WTC11 (cell line): ENCODE results near the gene CD2BP2. TPM values are rescaled to one million over a fixed set of nuclear protein-coding genes. Genes with fewer than 3 reads are reported as not detected.

Source experiments
- ATAC-seq: fragments of 200-7000 bp; cut with Tn5 transposase; 2 replicates; pipeline ENCODE4 v1.10.0; 2021; ENCODE audit warnings: mild to moderate bottlenecking, moderate library complexity
- CTCF ChIA-PET: fragments of 300-600 bp; sonication (Branson Sonifier 250); formaldehyde crosslinking; loops from one replicate; lab custom pipeline; 2021; ENCODE audit warnings: antibody characterized with exemption; lab: Charles Lee
- POLR2A ChIA-PET: fragments of 350-600 bp; sonication (Branson Sonifier 250); formaldehyde crosslinking; loops from one replicate; lab custom pipeline; 2021; ENCODE audit warnings: antibody characterized with exemption; lab: Charles Lee
- DNase-seq: peaks from one replicate; pipeline ENCODE4 v3.0.0; 2021; ENCODE audit warnings: low spot score
- H3K27ac Mint-ChIP-seq: 2 replicates; pipeline ENCODE4 v1.8.0; 2021; ENCODE audit warnings: mixed read lengths
- H3K27me3 Mint-ChIP-seq: 2 replicates; pipeline ENCODE4 v1.8.0; 2021; ENCODE audit warnings: low read depth, mild to moderate bottlenecking, moderate library complexity, mixed read lengths
- H3K36me3 Mint-ChIP-seq: 2 replicates; pipeline ENCODE4 v1.8.0; 2021; ENCODE audit warnings: mixed read lengths
- H3K4me1 Mint-ChIP-seq: 2 replicates; pipeline ENCODE4 v1.8.0; 2022; ENCODE audit warnings: mixed read lengths
- H3K4me3 Mint-ChIP-seq: 2 replicates; pipeline ENCODE4 v1.8.0; 2021; ENCODE audit warnings: mild to moderate bottlenecking, moderate library complexity, mixed read lengths
- H3K9me3 Mint-ChIP-seq: 2 replicates; pipeline ENCODE4 v1.8.0; 2021; ENCODE audit warnings: mixed read lengths
- FOXK1 ChIP-seq: sonication (generic); formaldehyde crosslinking; IDR thresholded peaks from 2 replicates; pipeline ENCODE4 v1.8.0; 2022; ENCODE audit warnings: mild to moderate bottlenecking, moderate library complexity, missing genetic modification reagents
- OVOL2 ChIP-seq: fragments of 250-450 bp; sonication (Bioruptor Pico); IDR thresholded peaks from 2 replicates; pipeline ENCODE4 v1.9.0; 2021; ENCODE audit warnings: mild to moderate bottlenecking, borderline replicate concordance
- SMAD3 ChIP-seq: sonication (generic); formaldehyde crosslinking; IDR thresholded peaks from 2 replicates; pipeline ENCODE4 v1.8.0; 2022; ENCODE audit warnings: missing genetic modification reagents, mild to moderate bottlenecking, borderline replicate concordance
- TCF7 ChIP-seq: sonication (generic); formaldehyde crosslinking; IDR thresholded peaks from 2 replicates; pipeline ENCODE4 v1.8.0; 2022; ENCODE audit warnings: mild to moderate bottlenecking, low read depth, missing genetic modification reagents, moderate library complexity
- ZNF121 ChIP-seq: sonication (generic); formaldehyde crosslinking; IDR thresholded peaks from 2 replicates; pipeline ENCODE4 v1.8.0; 2023; ENCODE audit warnings: missing genetic modification reagents
- ZNF263 ChIP-seq: sonication (generic); formaldehyde crosslinking; IDR thresholded peaks from 2 replicates; pipeline ENCODE4 v1.8.1; 2022; ENCODE audit warnings: low read depth, mild to moderate bottlenecking, moderate library complexity, missing genetic modification reagents
- ZNF425 ChIP-seq: fragments of 250-450 bp; sonication (Bioruptor Pico); conservative IDR thresholded peaks from 2 replicates; pipeline ENCODE4 v1.9.0; 2021; ENCODE audit warnings: mild to moderate bottlenecking
- ZSCAN18 ChIP-seq: fragments of 250-450 bp; sonication (Bioruptor Pico); IDR thresholded peaks from 2 replicates; pipeline ENCODE4 v2.1.2; 2022; ENCODE audit warnings: mild to moderate bottlenecking, moderate library complexity
- total RNA-seq: library from RNA; stranded (reverse); gene quantifications from 3 replicates; pipeline ENCODE4 v1.2.3, GENCODE V29; 2021
- TF ChIP-seq, protein P1 (sequence below): sonication (generic); formaldehyde crosslinking; IDR thresholded peaks from 2 replicates; pipeline ENCODE4 v1.8.0; 2023; ENCODE audit warnings: missing genetic modification reagents, mild to moderate bottlenecking, borderline replicate concordance
- TF ChIP-seq, protein P2 (sequence below): sonication (generic); formaldehyde crosslinking; IDR thresholded peaks from 2 replicates; pipeline ENCODE4 v1.8.1; 2023; ENCODE audit warnings: mild to moderate bottlenecking, missing genetic modification reagents, moderate library complexity

The CD2BP2 gene
- total RNA-seq, 1 experiment from 2014 or later: 56.6 TPM

GRCh38 chr16:30394592-30395154 is 39.6 kb upstream of the CD2BP2 start:
- ATAC-seq: peak; percentile 53
- H3K4me1 Mint-ChIP-seq: peaks cover 32% of the 10 kb centered on the region
- H3K27me3 Mint-ChIP-seq: peaks cover 4% of the 10 kb centered on the region; the same call in 1 of the 2 replicates
- TF ChIP-seq FOXK1 (CRISPR knock-in tag): no peak
- no peak for TF ChIP-seq TCF7 (CRISPR knock-in tag)
- TF ChIP-seq ZNF425 (CRISPR knock-in tag): no peak
- TF ChIP-seq ZNF263 (CRISPR knock-in tag): no peak
- TF ChIP-seq, protein P1, sequence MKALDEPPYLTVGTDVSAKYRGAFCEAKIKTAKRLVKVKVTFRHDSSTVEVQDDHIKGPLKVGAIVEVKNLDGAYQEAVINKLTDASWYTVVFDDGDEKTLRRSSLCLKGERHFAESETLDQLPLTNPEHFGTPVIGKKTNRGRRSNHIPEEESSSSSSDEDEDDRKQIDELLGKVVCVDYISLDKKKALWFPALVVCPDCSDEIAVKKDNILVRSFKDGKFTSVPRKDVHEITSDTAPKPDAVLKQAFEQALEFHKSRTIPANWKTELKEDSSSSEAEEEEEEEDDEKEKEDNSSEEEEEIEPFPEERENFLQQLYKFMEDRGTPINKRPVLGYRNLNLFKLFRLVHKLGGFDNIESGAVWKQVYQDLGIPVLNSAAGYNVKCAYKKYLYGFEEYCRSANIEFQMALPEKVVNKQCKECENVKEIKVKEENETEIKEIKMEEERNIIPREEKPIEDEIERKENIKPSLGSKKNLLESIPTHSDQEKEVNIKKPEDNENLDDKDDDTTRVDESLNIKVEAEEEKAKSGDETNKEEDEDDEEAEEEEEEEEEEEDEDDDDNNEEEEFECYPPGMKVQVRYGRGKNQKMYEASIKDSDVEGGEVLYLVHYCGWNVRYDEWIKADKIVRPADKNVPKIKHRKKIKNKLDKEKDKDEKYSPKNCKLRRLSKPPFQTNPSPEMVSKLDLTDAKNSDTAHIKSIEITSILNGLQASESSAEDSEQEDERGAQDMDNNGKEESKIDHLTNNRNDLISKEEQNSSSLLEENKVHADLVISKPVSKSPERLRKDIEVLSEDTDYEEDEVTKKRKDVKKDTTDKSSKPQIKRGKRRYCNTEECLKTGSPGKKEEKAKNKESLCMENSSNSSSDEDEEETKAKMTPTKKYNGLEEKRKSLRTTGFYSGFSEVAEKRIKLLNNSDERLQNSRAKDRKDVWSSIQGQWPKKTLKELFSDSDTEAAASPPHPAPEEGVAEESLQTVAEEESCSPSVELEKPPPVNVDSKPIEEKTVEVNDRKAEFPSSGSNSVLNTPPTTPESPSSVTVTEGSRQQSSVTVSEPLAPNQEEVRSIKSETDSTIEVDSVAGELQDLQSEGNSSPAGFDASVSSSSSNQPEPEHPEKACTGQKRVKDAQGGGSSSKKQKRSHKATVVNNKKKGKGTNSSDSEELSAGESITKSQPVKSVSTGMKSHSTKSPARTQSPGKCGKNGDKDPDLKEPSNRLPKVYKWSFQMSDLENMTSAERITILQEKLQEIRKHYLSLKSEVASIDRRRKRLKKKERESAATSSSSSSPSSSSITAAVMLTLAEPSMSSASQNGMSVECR (CRISPR knock-in tag): 0 out of 2 replicates have a peak, but pooled peaks have one; percentile 37
- no peak for TF ChIP-seq SMAD3
- no peak for TF ChIP-seq OVOL2
- no peak for TF ChIP-seq ZNF121 (CRISPR knock-in tag)
- TF ChIP-seq, protein P2, sequence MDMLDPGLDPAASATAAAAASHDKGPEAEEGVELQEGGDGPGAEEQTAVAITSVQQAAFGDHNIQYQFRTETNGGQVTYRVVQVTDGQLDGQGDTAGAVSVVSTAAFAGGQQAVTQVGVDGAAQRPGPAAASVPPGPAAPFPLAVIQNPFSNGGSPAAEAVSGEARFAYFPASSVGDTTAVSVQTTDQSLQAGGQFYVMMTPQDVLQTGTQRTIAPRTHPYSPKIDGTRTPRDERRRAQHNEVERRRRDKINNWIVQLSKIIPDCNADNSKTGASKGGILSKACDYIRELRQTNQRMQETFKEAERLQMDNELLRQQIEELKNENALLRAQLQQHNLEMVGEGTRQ (CRISPR knock-in tag): no peak
- no peaks in the 10 kb centered on the region for H3K9me3 Mint-ChIP-seq
- POLR2A ChIA-PET: interaction anchor here (0.7 to 2.0 kb wide), 9 partner anchors 13 to 164 kb away, joined by 3 to 26 read pairs (median 6); partner anchors contain the start of genes CD2BP2, MYL11, ZNF764 and ZNF771
- CTCF ChIA-PET: interaction anchor here (0.6 to 9.3 kb wide), 13 partner anchors 8 to 282 kb away, joined by 3 to 97 read pairs (median 6); partner anchors contain the start of genes CD2BP2, DCTPP1, GDPD3 and TBC1D10B
- DNase-seq: no peak
- H3K36me3 Mint-ChIP-seq: peaks cover 5% of the 10 kb centered on the region
- peak overlapping the region; percentile 81 for H3K4me3 Mint-ChIP-seq
- H3K27ac Mint-ChIP-seq: peak overlapping the region; percentile 98

DNA sequence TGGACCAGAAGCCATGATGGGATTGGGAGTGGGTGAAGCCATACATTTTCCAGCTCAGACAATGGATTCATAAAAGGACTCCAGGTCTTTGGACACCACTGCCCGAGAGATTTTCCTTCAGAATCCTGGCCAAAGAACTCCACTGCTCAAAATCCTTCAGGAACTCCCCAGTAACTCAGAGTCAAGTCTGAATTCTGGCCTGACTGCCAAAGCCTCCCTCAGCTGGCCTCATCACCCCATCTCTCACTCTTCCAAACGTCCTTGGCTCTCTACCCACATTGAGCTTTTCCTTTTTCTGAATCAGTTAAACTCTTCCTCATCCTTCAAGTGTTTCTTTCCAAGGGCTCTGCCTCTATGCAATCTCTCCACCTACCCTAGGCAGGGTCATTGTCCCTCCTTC is 28.4 kb upstream of the CD2BP2 start:
- Mint-ChIP-seq H3K9me3 (no peaks in the 10 kb centered on the region), H3K36me3 (0 out of 2 replicates have a peak, but pooled peaks cover 2% of the 10 kb centered on the region), H3K4me1 (peaks cover 4% of the 10 kb centered on the region), H3K27me3 (peaks cover 13% of the 10 kb centered on the region), H3K27ac (no peak overlapping the region), H3K4me3 (no peak overlapping the region)
- no peak for DNase-seq
- CTCF ChIA-PET: interaction anchor here (1.1 to 1.3 kb wide), 2 partner anchors 12 to 13 kb away, joined by 3 read pairs; no protein-coding TSS in a partner anchor
- TF ChIP-seq ZSCAN18 (CRISPR knock-in tag): no peak
- POLR2A ChIA-PET: interaction anchor here (0.6 to 0.9 kb wide), 2 partner anchors 9 to 27 kb away, joined by 3 to 7 read pairs; no protein-coding TSS in a partner anchor
- no peak for ATAC-seq
